HepG2 (cell line): ENCODE measurements around the gene TUBG2. TPM values are rescaled to one million over a fixed set of nuclear protein-coding genes. Genes with fewer than 3 reads are reported as not detected.

ENCODE experiments used
- HHEX ChIP-seq: IDR thresholded peaks from 2 replicates; pipeline ENCODE4 v1.6.1; 2016; ENCODE audit warnings: control low read depth
- KLF13 ChIP-seq: sonication (generic); formaldehyde crosslinking; IDR thresholded peaks from 2 replicates; pipeline ENCODE4 v1.4.0; 2020; ENCODE audit warnings: mild to moderate bottlenecking, missing genetic modification reagents
- NFKBIZ ChIP-seq: IDR thresholded peaks from 2 replicates; pipeline ENCODE4 v1.6.1; 2018; ENCODE audit warnings: missing genetic modification reagents, missing compliant biosample characterization
- SAFB2 ChIP-seq: sonication (generic); formaldehyde crosslinking; IDR thresholded peaks from 2 replicates; pipeline ENCODE4 v1.5.1; 2020; ENCODE audit warnings: missing genetic modification reagents, low read depth, mild to moderate bottlenecking, borderline replicate concordance
- STAG1 ChIP-seq: sonication (generic); formaldehyde crosslinking; IDR thresholded peaks from 2 replicates; pipeline ENCODE4 v1.4.0; 2020; ENCODE audit warnings: missing genetic modification reagents
- ZFP90 ChIP-seq: sonication (generic); formaldehyde crosslinking; IDR thresholded peaks from 2 replicates; pipeline ENCODE4 v1.8.0; 2022; ENCODE audit warnings: missing genetic modification reagents, mild to moderate bottlenecking, inconsistent platforms, borderline replicate concordance
- ZNF724P ChIP-seq: sonication (generic); formaldehyde crosslinking; IDR thresholded peaks from 2 replicates; pipeline ENCODE4 v1.8.0; 2022; ENCODE audit warnings: missing genetic modification reagents, borderline replicate concordance
- ZNF737 ChIP-seq: sonication (generic); formaldehyde crosslinking; IDR thresholded peaks from 2 replicates; pipeline ENCODE4 v1.5.0; 2020; ENCODE audit warnings: missing genetic modification reagents, mild to moderate bottlenecking, borderline replicate concordance
- ZNF788 ChIP-seq: sonication (generic); formaldehyde crosslinking; IDR thresholded peaks from 2 replicates; pipeline ENCODE4 v1.5.0; 2020; ENCODE audit warnings: mild to moderate bottlenecking, missing genetic modification reagents, borderline replicate concordance
- ZNF792 ChIP-seq: IDR thresholded peaks from 2 replicates; pipeline ENCODE4 v1.6.1; 2016
- polyA plus RNA-seq, 8 experiments: library from polyadenylated mRNA; depleted of rRNA in 3 of 8; stranded (reverse) in 7 of 8; unstranded in 1 of 8; fragments of >200 nt; fragmentation: Illumina TruSeq in 4 of 8; extraction: Trizol in 4 of 8; gene quantifications; 2 replicates each; pipeline versions ENCODE4 v1.2.1 to v1.2.3, GENCODE V29; 2011 to 2016; ENCODE audit warnings: low read depth in 4 of 8, missing spikeins in 1 of 8, mixed read lengths in 1 of 8; ENCODE audit not compliant: insufficient read depth in 1 of 8
- total RNA-seq, 5 experiments: library from RNA; depleted of rRNA; stranded (reverse); fragments of >200 nt; fragmentation: Illumina TruSeq; extraction: Trizol; gene quantifications; 2 replicates each; pipeline ENCODE4 v1.2.3, GENCODE V29; 2016; ENCODE audit warnings: low read depth in 1 of 5
- TF ChIP-seq, protein P1 (sequence below): sonication (generic); formaldehyde crosslinking; IDR thresholded peaks from 2 replicates; pipeline ENCODE4 v1.4.0; 2020; ENCODE audit warnings: missing genetic modification reagents, borderline replicate concordance
- TF ChIP-seq, protein P2 (sequence below): sonication (generic); formaldehyde crosslinking; IDR thresholded peaks from 2 replicates; pipeline ENCODE4 v1.5.1; 2020; ENCODE audit warnings: missing genetic modification reagents, mild to moderate bottlenecking, borderline replicate concordance
- TF ChIP-seq, protein P3 (sequence below): sonication (generic); formaldehyde crosslinking; IDR thresholded peaks from 2 replicates; pipeline ENCODE4 v1.8.0; 2022; ENCODE audit warnings: mild to moderate bottlenecking, missing genetic modification reagents; ENCODE audit not compliant: insufficient replicate concordance
- TF ChIP-seq, protein P4 (sequence below): IDR thresholded peaks from 2 replicates; pipeline ENCODE4 v1.6.1; 2016
- TF ChIP-seq, protein P5 (sequence below): sonication (generic); formaldehyde crosslinking; conservative IDR thresholded peaks from 2 replicates; pipeline ENCODE4 v1.4.0; 2020; ENCODE audit warnings: missing genetic modification reagents

Gene TUBG2
- total and polyA plus RNA-seq, 2 of the 13 experiments (the other 11 are each of a cell fraction or from before 2014, with no cell fraction given): 16.0 to 42.3 TPM

DNA sequence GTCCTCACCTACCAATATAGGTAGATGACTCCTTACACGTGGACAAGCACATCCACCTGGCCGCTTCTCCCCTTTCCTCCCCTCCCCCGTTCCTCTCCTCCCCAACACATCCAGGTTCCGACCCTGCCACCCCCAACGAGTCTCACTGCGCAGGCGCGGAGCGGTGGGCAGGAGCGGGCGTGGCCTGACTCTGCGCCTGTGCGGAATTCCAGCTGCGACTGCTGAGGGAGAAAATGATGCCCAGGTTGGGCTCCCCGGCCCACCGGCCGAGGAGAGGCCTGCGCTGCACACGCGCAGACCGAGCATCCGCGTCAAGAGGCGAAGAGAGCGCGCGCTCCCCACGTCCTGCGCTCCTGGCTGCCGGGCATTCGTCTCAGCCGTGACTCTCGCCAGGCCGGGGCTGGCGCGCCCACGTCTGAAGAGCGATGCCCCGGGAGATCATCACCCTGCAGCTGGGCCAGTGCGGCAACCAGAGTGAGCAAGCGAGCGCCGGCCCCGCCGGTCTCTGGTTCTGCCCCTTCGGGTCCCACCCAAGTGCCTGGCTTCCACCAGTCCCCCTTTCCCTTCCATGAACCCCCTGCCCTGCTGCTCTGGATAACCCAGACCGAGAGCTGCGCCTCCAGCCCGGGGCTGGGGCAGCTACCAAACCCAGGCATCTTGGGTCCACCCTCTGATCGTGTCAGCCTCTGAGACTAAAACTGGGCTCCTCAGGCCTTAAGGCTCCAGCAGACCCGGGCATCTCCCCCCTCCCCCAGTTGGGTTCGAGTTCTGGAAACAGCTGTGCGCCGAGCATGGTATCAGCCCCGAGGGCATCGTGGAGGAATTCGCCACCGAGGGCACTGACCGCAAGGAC is at the start of gene TUBG2 (continued):
- TF ChIP-seq, protein P1, sequence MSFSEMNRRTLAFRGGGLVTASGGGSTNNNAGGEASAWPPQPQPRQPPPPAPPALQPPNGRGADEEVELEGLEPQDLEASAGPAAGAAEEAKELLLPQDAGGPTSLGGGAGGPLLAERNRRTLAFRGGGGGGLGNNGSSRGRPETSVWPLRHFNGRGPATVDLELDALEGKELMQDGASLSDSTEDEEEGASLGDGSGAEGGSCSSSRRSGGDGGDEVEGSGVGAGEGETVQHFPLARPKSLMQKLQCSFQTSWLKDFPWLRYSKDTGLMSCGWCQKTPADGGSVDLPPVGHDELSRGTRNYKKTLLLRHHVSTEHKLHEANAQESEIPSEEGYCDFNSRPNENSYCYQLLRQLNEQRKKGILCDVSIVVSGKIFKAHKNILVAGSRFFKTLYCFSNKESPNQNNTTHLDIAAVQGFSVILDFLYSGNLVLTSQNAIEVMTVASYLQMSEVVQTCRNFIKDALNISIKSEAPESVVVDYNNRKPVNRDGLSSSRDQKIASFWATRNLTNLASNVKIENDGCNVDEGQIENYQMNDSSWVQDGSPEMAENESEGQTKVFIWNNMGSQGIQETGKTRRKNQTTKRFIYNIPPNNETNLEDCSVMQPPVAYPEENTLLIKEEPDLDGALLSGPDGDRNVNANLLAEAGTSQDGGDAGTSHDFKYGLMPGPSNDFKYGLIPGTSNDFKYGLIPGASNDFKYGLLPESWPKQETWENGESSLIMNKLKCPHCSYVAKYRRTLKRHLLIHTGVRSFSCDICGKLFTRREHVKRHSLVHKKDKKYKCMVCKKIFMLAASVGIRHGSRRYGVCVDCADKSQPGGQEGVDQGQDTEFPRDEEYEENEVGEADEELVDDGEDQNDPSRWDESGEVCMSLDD (CRISPR knock-in tag): 0 out of 2 replicates have a peak, but pooled peaks have one; percentile 51
- TF ChIP-seq SAFB2 (CRISPR knock-in tag) (peak; percentile 61; the same call in 1 of the 2 replicates), STAG1 (CRISPR knock-in tag) (0 out of 2 replicates have a peak, but pooled peaks have one; percentile 24), ZNF788 (peak; percentile 47; the same call in 1 of the 2 replicates), ZFP90 (CRISPR knock-in tag) (0 out of 2 replicates have a peak, but pooled peaks have one; percentile 23), NFKBIZ (CRISPR knock-in tag) (no peak), ZNF737 (peak; percentile 87; the same call in 1 of the 2 replicates), KLF13 (CRISPR knock-in tag) (no peak), ZNF724P (CRISPR knock-in tag) (no peak), ZNF792 (CRISPR knock-in tag) (peak; percentile 72), HHEX (CRISPR knock-in tag) (no peak)
- TF ChIP-seq, protein P2, sequence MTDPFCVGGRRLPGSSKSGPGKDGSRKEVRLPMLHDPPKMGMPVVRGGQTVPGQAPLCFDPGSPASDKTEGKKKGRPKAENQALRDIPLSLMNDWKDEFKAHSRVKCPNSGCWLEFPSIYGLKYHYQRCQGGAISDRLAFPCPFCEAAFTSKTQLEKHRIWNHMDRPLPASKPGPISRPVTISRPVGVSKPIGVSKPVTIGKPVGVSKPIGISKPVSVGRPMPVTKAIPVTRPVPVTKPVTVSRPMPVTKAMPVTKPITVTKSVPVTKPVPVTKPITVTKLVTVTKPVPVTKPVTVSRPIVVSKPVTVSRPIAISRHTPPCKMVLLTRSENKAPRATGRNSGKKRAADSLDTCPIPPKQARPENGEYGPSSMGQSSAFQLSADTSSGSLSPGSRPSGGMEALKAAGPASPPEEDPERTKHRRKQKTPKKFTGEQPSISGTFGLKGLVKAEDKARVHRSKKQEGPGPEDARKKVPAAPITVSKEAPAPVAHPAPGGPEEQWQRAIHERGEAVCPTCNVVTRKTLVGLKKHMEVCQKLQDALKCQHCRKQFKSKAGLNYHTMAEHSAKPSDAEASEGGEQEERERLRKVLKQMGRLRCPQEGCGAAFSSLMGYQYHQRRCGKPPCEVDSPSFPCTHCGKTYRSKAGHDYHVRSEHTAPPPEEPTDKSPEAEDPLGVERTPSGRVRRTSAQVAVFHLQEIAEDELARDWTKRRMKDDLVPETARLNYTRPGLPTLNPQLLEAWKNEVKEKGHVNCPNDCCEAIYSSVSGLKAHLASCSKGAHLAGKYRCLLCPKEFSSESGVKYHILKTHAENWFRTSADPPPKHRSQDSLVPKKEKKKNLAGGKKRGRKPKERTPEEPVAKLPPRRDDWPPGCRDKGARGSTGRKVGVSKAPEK (CRISPR knock-in tag): peak; percentile 60; the same call in 1 of the 2 replicates
- TF ChIP-seq, protein P3, sequence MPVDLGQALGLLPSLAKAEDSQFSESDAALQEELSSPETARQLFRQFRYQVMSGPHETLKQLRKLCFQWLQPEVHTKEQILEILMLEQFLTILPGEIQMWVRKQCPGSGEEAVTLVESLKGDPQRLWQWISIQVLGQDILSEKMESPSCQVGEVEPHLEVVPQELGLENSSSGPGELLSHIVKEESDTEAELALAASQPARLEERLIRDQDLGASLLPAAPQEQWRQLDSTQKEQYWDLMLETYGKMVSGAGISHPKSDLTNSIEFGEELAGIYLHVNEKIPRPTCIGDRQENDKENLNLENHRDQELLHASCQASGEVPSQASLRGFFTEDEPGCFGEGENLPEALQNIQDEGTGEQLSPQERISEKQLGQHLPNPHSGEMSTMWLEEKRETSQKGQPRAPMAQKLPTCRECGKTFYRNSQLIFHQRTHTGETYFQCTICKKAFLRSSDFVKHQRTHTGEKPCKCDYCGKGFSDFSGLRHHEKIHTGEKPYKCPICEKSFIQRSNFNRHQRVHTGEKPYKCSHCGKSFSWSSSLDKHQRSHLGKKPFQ (CRISPR knock-in tag): peak; percentile 75
- TF ChIP-seq, protein P4, sequence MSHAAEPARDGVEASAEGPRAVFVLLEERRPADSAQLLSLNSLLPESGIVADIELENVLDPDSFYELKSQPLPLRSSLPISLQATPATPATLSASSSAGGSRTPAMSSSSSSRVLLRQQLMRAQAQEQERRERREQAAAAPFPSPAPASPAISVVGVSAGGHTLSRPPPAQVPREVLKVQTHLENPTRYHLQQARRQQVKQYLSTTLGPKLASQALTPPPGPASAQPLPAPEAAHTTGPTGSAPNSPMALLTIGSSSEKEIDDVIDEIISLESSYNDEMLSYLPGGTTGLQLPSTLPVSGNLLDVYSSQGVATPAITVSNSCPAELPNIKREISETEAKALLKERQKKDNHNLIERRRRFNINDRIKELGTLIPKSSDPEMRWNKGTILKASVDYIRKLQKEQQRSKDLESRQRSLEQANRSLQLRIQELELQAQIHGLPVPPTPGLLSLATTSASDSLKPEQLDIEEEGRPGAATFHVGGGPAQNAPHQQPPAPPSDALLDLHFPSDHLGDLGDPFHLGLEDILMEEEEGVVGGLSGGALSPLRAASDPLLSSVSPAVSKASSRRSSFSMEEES (CRISPR knock-in tag): no peak
- TF ChIP-seq, protein P5, sequence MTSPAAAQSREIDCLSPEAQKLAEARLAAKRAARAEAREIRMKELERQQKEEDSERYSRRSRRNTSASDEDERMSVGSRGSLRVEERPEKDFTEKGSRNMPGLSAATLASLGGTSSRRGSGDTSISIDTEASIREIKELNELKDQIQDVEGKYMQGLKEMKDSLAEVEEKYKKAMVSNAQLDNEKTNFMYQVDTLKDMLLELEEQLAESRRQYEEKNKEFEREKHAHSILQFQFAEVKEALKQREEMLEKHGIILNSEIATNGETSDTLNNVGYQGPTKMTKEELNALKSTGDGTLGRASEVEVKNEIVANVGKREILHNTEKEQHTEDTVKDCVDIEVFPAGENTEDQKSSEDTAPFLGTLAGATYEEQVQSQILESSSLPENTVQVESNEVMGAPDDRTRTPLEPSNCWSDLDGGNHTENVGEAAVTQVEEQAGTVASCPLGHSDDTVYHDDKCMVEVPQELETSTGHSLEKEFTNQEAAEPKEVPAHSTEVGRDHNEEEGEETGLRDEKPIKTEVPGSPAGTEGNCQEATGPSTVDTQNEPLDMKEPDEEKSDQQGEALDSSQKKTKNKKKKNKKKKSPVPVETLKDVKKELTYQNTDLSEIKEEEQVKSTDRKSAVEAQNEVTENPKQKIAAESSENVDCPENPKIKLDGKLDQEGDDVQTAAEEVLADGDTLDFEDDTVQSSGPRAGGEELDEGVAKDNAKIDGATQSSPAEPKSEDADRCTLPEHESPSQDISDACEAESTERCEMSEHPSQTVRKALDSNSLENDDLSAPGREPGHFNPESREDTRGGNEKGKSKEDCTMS (CRISPR knock-in tag): 0 out of 2 replicates have a peak, but pooled peaks have one; percentile 43
